Mammary epithelial cell (primary cell): ENCODE results near the gene KCNQ5.

Source experiments
- EZH2 ChIP-seq: IDR thresholded peaks from 2 replicates; pipeline ENCODE4 v1.6.1; 2012; ENCODE audit warnings: low read length, inconsistent platforms, borderline replicate concordance
- TF ChIP-seq, protein P1 (sequence below), 2 donors: IDR thresholded peaks in 1 of 2; conservative IDR thresholded peaks in 1 of 2; 2 replicates each; pipeline ENCODE4 v1.5.1; 2011 to 2012; ENCODE audit warnings: inconsistent platforms in 2 of 2, low read length in 2 of 2, mild to moderate bottlenecking in 2 of 2, control low read depth in 1 of 2, low read depth in 1 of 2; ENCODE audit not compliant: insufficient read depth in 1 of 2; ENCODE audit errors: extremely low read depth in 1 of 2

DNA sequence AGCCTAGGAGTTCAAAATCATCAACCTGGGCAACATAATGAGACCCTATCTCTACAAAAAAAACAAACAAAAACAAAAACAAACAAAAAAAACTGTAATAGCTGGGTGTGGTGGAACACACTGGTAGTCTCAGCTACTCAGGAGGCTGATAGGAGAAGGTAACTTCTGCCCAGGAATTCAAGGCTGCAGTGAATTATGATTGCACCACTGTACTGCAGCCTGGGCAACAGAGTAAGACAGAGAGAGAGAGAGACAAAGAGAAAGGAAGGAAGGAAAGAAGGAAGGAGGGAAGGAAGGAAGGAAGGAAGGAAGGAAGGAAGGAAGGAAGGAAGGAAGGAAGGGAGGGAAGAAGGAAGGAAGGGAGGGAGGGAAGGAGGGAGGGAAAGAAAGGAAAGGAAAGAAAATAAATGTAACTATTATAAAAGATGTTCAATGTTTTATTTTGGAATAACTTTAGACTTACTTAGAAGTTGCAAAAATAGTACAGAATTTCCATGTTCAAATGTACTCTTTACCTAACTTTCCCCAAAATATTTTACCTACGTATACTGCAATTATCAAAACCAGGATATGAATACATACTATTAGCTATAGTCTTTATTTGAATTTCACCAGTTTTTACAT lies 428.2 kb downstream of the KCNQ5 start:
- TF ChIP-seq, protein P1, sequence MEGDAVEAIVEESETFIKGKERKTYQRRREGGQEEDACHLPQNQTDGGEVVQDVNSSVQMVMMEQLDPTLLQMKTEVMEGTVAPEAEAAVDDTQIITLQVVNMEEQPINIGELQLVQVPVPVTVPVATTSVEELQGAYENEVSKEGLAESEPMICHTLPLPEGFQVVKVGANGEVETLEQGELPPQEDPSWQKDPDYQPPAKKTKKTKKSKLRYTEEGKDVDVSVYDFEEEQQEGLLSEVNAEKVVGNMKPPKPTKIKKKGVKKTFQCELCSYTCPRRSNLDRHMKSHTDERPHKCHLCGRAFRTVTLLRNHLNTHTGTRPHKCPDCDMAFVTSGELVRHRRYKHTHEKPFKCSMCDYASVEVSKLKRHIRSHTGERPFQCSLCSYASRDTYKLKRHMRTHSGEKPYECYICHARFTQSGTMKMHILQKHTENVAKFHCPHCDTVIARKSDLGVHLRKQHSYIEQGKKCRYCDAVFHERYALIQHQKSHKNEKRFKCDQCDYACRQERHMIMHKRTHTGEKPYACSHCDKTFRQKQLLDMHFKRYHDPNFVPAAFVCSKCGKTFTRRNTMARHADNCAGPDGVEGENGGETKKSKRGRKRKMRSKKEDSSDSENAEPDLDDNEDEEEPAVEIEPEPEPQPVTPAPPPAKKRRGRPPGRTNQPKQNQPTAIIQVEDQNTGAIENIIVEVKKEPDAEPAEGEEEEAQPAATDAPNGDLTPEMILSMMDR (conservative IDR thresholded peaks at IDR 0.05 in 1 of 2, IDR thresholded peaks at IDR 0.05 in 1 of 2; ENCODE audit: extremely low read depth in 1 of 2, insufficient read depth in 1 of 2, low read depth in 1 of 2, low read length in 2 of 2): no peak
- TF ChIP-seq EZH2: no peak
